IMR-90 (cell line): ENCODE measurements around the gene VASN. TPM values are rescaled to one million over a fixed set of nuclear protein-coding genes. Genes with fewer than 3 reads are reported as not detected.
A peak's percentile ranks its signal among the peaks of the same experiment; 100 is the strongest.

Source experiments
- ATAC-seq: fragments of 200-7000 bp; cut with Tn5 transposase; 2 replicates; pipeline ENCODE4 v1.9.1; 2020; ENCODE audit warnings: low read depth, mild to moderate bottlenecking, moderate library complexity
- BruUV-seq: library from RNA; stranded (reverse); fragments of 400-500 nt; replicated peaks from 2 replicates; lab custom pipeline; 2021; lab: Mats Ljungman, UMichigan
- CTCF ChIA-PET: fragments of 300-600 bp; formaldehyde crosslinking; extraction: SDS; loops from one replicate; lab custom pipeline; 2021; ENCODE audit warnings: antibody characterized with exemption; lab: Yijun Ruan, JAX
- POLR2A ChIA-PET: fragments of 300-600 bp; sonication (Branson Sonifier 250); formaldehyde crosslinking; loops from one replicate; lab custom pipeline; 2022; ENCODE audit warnings: antibody characterized with exemption; ENCODE audit not compliant: unreplicated experiment; lab: Charles Lee
- DNase-seq: peaks from one replicate; pipeline ENCODE4 v3.0.0; 2013
- H2AFZ ChIP-seq: replicated peaks from 2 replicates; pipeline ENCODE3; 2013; ENCODE audit warnings: low read length, mild to moderate bottlenecking; ENCODE audit not compliant: poor library complexity
- H2AK5ac ChIP-seq: 2 replicates; pipeline ENCODE4 v1.6.1; 2013; ENCODE audit warnings: low read depth, low read length, inconsistent platforms
- H2AK9ac ChIP-seq: replicated peaks from 2 replicates; pipeline ENCODE3; 2013; ENCODE audit warnings: mild to moderate bottlenecking, low read depth, low read length, moderate library complexity; ENCODE audit not compliant: poor library complexity
- H2BK120ac ChIP-seq: 2 replicates; pipeline ENCODE4 v1.6.1; 2013; ENCODE audit warnings: low read depth, low read length, inconsistent platforms
- H2BK15ac ChIP-seq: 3 replicates; pipeline ENCODE4 v1.6.1; 2013; ENCODE audit warnings: low read depth, low read length, inconsistent platforms
- H2BK20ac ChIP-seq: 2 replicates; pipeline ENCODE4 v1.6.1; 2013; ENCODE audit warnings: low read depth, mild to moderate bottlenecking, inconsistent platforms, low read length, moderate library complexity
- H2BK5ac ChIP-seq: 2 replicates; pipeline ENCODE4 v1.6.1; 2013; ENCODE audit warnings: mild to moderate bottlenecking, low read depth, low read length, inconsistent platforms; ENCODE audit not compliant: poor library complexity, severe bottlenecking
- H3K14ac ChIP-seq: replicated peaks from 2 replicates; pipeline ENCODE4 v1.6.1; 2013; ENCODE audit warnings: low read depth, low read length, inconsistent platforms
- H3K18ac ChIP-seq: 2 replicates; pipeline ENCODE4 v1.6.1; 2013; ENCODE audit warnings: low read depth, low read length, control low read depth
- H3K23ac ChIP-seq: 2 replicates; pipeline ENCODE4 v1.6.1; 2013; ENCODE audit warnings: low read depth, low read length, inconsistent platforms
- H3K27ac ChIP-seq: 2 replicates; pipeline ENCODE4 v1.5.1; 2013; ENCODE audit warnings: mild to moderate bottlenecking, control low read depth, low read length; ENCODE audit not compliant: insufficient read depth
- H3K27me3 ChIP-seq: 2 replicates; pipeline ENCODE4 v1.6.1; 2013; ENCODE audit warnings: low read length; ENCODE audit not compliant: control insufficient read depth, insufficient read depth
- H3K36me3 ChIP-seq: 2 replicates; pipeline ENCODE4 v1.6.1; 2013; ENCODE audit warnings: low read length, mixed read lengths; ENCODE audit not compliant: control insufficient read depth, insufficient read depth
- H3K4ac ChIP-seq: 2 replicates; pipeline ENCODE4 v1.6.1; 2013; ENCODE audit warnings: low read depth, low read length, inconsistent platforms
- H3K4me1 ChIP-seq: 2 replicates; pipeline ENCODE4 v1.6.1; 2013; ENCODE audit warnings: low read length, mixed read lengths; ENCODE audit not compliant: control insufficient read depth, insufficient read depth
- H3K4me2 ChIP-seq: 2 replicates; pipeline ENCODE4 v1.6.1; 2013; ENCODE audit warnings: low read depth, mild to moderate bottlenecking, control low read depth, low read length, moderate library complexity
- H3K4me3 ChIP-seq: 2 replicates; pipeline ENCODE4 v1.5.1; 2013; ENCODE audit warnings: low read depth, mild to moderate bottlenecking, control low read depth, low read length, moderate library complexity; ENCODE audit not compliant: insufficient read depth
- H3K56ac ChIP-seq: 2 replicates; pipeline ENCODE4 v1.6.1; 2013; ENCODE audit warnings: low read length, inconsistent platforms; ENCODE audit not compliant: insufficient read depth; ENCODE audit errors: extremely low read depth
- H3K79me1 ChIP-seq, 2 experiments: 2 replicates each; pipeline ENCODE4 v1.6.1; 2013; ENCODE audit warnings: low read length in 2 of 2, inconsistent platforms in 1 of 2, low read depth in 1 of 2
- H3K9ac ChIP-seq: 2 replicates; pipeline ENCODE4 v1.6.1; 2013; ENCODE audit warnings: low read depth, low read length, control low read depth
- H3K9me1 ChIP-seq: 2 replicates; pipeline ENCODE4 v1.6.1; 2013; ENCODE audit warnings: low read length, inconsistent platforms; ENCODE audit not compliant: insufficient read depth
- H3K9me3 ChIP-seq: 2 replicates; pipeline ENCODE4 v1.6.1; 2013; ENCODE audit warnings: low read length; ENCODE audit not compliant: control insufficient read depth, insufficient read depth
- H4K20me1 ChIP-seq: 2 replicates; pipeline ENCODE4 v1.6.1; 2013; ENCODE audit warnings: low read length, inconsistent platforms; ENCODE audit not compliant: insufficient read depth
- H4K5ac ChIP-seq: 2 replicates; pipeline ENCODE4 v1.6.1; 2013; ENCODE audit warnings: mild to moderate bottlenecking, low read depth, low read length, control low read depth
- H4K8ac ChIP-seq, 2 experiments: 2 replicates each; pipeline ENCODE4 v1.6.1; 2013; ENCODE audit warnings: low read depth in 2 of 2, low read length in 2 of 2, control low read depth in 1 of 2, inconsistent platforms in 1 of 2
- H4K91ac ChIP-seq: 2 replicates; pipeline ENCODE4 v1.6.1; 2013; ENCODE audit warnings: low read depth, low read length, inconsistent platforms; ENCODE audit not compliant: insufficient read depth
- CEBPB ChIP-seq: IDR thresholded peaks from 2 replicates; pipeline ENCODE4 v1.6.1; 2012; ENCODE audit warnings: low read depth, low read length, improper control_type of control experiment
- CHD1 ChIP-seq: IDR thresholded peaks from 2 replicates; pipeline ENCODE4 v1.6.1; 2012; ENCODE audit warnings: low read depth, low read length, improper control_type of control experiment
- ELK1 ChIP-seq: fragments of 150-350 bp; IDR thresholded peaks from 2 replicates; pipeline ENCODE4 v1.6.1; 2016; ENCODE audit warnings: low read depth, mild to moderate bottlenecking, low read length, moderate library complexity, borderline replicate concordance
- FOS ChIP-seq: fragments of 150-350 bp; IDR thresholded peaks from 2 replicates; pipeline ENCODE4 v1.6.1; 2016; ENCODE audit warnings: low read depth, low read length
- MAFK ChIP-seq: IDR thresholded peaks from 2 replicates; pipeline ENCODE4 v1.6.1; 2012; ENCODE audit warnings: low read depth, low read length, improper control_type of control experiment
- MXI1 ChIP-seq: IDR thresholded peaks from 2 replicates; pipeline ENCODE4 v1.6.1; 2012; ENCODE audit warnings: low read depth, mild to moderate bottlenecking, low read length, moderate library complexity, borderline replicate concordance
- POLR2A ChIP-seq: IDR thresholded peaks from 2 replicates; pipeline ENCODE4 v1.6.1; 2012; ENCODE audit warnings: mild to moderate bottlenecking, low read depth, low read length
- RAD21 ChIP-seq: IDR thresholded peaks from 2 replicates; pipeline ENCODE4 v1.6.1; 2012; ENCODE audit warnings: low read length, improper control_type of control experiment
- RCOR1 ChIP-seq: IDR thresholded peaks from 2 replicates; pipeline ENCODE4 v1.6.1; 2012; ENCODE audit warnings: mild to moderate bottlenecking, low read length, improper control_type of control experiment; ENCODE audit not compliant: insufficient replicate concordance
- SMC3 ChIP-seq: fragments of 150-350 bp; IDR thresholded peaks from 2 replicates; pipeline ENCODE4 v1.6.1; 2016; ENCODE audit warnings: low read depth, mild to moderate bottlenecking, antibody characterized with exemption, low read length, moderate library complexity
- USF2 ChIP-seq: fragments of 150-350 bp; IDR thresholded peaks from 2 replicates; pipeline ENCODE4 v1.6.1; 2017; ENCODE audit warnings: mild to moderate bottlenecking, antibody characterized with exemption, low read length, low read depth
- WGBS, 2 experiments: methylation state at CpG; one replicate each; pipeline versions ENCODE4 v1.1.5 to v1.1.7; 2013; ENCODE audit warnings: missing lambda C conversion rate in 2 of 2; ENCODE audit not compliant: insufficient read length in 1 of 2; ENCODE audit errors: extremely low coverage in 2 of 2; 5-methylcytosine and 5-hydroxymethylcytosine counted together
- dilution Hi-C: fragments of 300-500 bp; cut with HindIII; formaldehyde crosslinking; loops from one replicate; pipeline ENCODE4 v1.14.3; 2018; ENCODE audit warnings: low sequenced_read_pairs; ENCODE audit not compliant: unreplicated experiment
- in situ Hi-C: fragments of 300-500 bp; cut with MboI; formaldehyde crosslinking; loops from 3 replicates; pipeline ENCODE4 v1.14.3; 2019; ENCODE audit warnings: low sequenced_read_pairs, inconsistent platforms, mixed read lengths
- intact Hi-C: fragments of 100-400 bp; cut with micrococcal nuclease; formaldehyde crosslinking; loops from 2 replicates; pipeline ENCODE4 v1.10.0; 2022
- polyA plus RNA-seq, 3 experiments: library from polyadenylated mRNA; depleted of rRNA; stranded (reverse); fragments of >200 nt; gene quantifications; 2 replicates each; pipeline ENCODE4 v1.2.3, GENCODE V29; 2012; ENCODE audit warnings: low replicate concordance in 1 of 3
- total RNA-seq: library from RNA; depleted of rRNA; stranded (reverse); fragments of >200 nt; gene quantifications from 2 replicates; pipeline ENCODE4 v1.2.3, GENCODE V29; 2012
- TF ChIP-seq, protein P1 (sequence below): conservative IDR thresholded peaks from 2 replicates; pipeline ENCODE4 v1.5.1; 2012; ENCODE audit warnings: mild to moderate bottlenecking, low read depth, low read length, improper control_type of control experiment

Gene VASN
- total and polyA plus RNA-seq, 2 of the 4 experiments (the other 2 are of a cell fraction): 9.3 to 87.2 TPM

- TF ChIP-seq MAFK (no peak), RCOR1 (no peak)
These were observed 12.7 kb upstream of the VASN start (continued) for GRCh38 chr16:4358831-4359561.

DNA sequence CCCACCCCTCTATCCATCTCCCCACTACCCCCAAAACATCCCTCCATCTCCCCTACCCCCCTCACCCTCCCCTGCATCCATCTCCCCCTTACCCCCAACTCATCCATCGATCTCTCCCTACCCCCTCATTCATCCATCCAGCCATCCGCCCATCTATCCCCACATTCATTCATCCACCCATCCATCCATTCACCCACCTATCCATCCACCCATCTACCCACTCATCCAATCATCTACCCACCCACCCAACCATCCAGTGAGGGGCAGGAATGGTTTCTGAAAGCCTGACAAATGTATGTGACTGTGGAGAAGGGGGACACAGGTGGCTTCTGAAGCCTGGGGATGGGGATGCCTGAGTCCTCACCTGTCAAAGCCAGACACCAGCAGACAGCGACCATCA lies 11.7 kb upstream of the VASN start:
- H3K27me3 ChIP-seq: no peaks in the 10 kb centered on the region
- H3K23ac ChIP-seq: no peak overlapping the region
- intact Hi-C loops: loop anchor here (1.0 kb wide), 1 partner anchor 42 kb away; no protein-coding TSS in a partner anchor
- 100% methylated on average over 2 of the region's 3 CpGs; no CpG with 5 or more reads in 1 of the 2 experiments for WGBS, 2 experiments
- no peak overlapping the region for H4K5ac ChIP-seq
- ATAC-seq: no peak
- no peaks in the 10 kb centered on the region for H3K9me1 ChIP-seq
- H3K4me1 ChIP-seq: peaks cover 1% of the 10 kb centered on the region; the same call in 1 of the 2 replicates
- no peak overlapping the region for H3K18ac ChIP-seq
- no peak overlapping the region for H2AK5ac ChIP-seq
- H4K20me1 ChIP-seq: peaks cover 4% of the 10 kb centered on the region; the same call in 1 of the 2 replicates
- DNase-seq: no peak
- in situ Hi-C loops: loop anchor here (5.0 kb wide), 1 partner anchor 37 kb away; no protein-coding TSS in a partner anchor
- H4K91ac ChIP-seq: no peak overlapping the region
- ChIA-PET CTCF (interaction anchor here (0.8 to 1.4 kb wide), 4 partner anchors 15 to 43 kb away, joined by 3 to 7 read pairs (median 4); no protein-coding TSS in a partner anchor), POLR2A (no interaction called here)
- no peak overlapping the region for H3K4me2 ChIP-seq
- peak overlapping the region; percentile 28 for H2AK9ac ChIP-seq
- no peak overlapping the region for H3K27ac ChIP-seq
- no TSS peak for BruUV-seq
- H2BK15ac ChIP-seq: no peak overlapping the region
- H3K36me3 ChIP-seq: peaks cover 4% of the 10 kb centered on the region; the same call in 1 of the 2 replicates
- H3K79me1 ChIP-seq: no peaks in the 10 kb centered on the region
- no peak overlapping the region for H2AFZ ChIP-seq
- no peak overlapping the region for H3K14ac ChIP-seq
- no peak overlapping the region for H2BK20ac ChIP-seq
- H4K8ac ChIP-seq: no peak overlapping the region
- H3K4ac ChIP-seq: no peak overlapping the region
- H3K9me3 ChIP-seq: no peaks in the 10 kb centered on the region
- H3K4me3 ChIP-seq: no peak overlapping the region
- dilution Hi-C loops: no loop called here
- H3K9ac ChIP-seq: no peak overlapping the region
- H2BK5ac ChIP-seq: peak overlapping the region; percentile 33
- no peak overlapping the region for H2BK120ac ChIP-seq
- no peak overlapping the region for H3K56ac ChIP-seq
- TF ChIP-seq RAD21: no peak
- TF ChIP-seq ELK1: no peak
- no peak for TF ChIP-seq FOS
- TF ChIP-seq POLR2A: no peak
- TF ChIP-seq CEBPB: no peak
- no peak for TF ChIP-seq USF2
- TF ChIP-seq MAFK: no peak
- no peak for TF ChIP-seq SMC3
- TF ChIP-seq, protein P1, sequence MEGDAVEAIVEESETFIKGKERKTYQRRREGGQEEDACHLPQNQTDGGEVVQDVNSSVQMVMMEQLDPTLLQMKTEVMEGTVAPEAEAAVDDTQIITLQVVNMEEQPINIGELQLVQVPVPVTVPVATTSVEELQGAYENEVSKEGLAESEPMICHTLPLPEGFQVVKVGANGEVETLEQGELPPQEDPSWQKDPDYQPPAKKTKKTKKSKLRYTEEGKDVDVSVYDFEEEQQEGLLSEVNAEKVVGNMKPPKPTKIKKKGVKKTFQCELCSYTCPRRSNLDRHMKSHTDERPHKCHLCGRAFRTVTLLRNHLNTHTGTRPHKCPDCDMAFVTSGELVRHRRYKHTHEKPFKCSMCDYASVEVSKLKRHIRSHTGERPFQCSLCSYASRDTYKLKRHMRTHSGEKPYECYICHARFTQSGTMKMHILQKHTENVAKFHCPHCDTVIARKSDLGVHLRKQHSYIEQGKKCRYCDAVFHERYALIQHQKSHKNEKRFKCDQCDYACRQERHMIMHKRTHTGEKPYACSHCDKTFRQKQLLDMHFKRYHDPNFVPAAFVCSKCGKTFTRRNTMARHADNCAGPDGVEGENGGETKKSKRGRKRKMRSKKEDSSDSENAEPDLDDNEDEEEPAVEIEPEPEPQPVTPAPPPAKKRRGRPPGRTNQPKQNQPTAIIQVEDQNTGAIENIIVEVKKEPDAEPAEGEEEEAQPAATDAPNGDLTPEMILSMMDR: no peak
- no peak for TF ChIP-seq CHD1
- TF ChIP-seq MXI1: no peak
